Measurements from ENCODE around the gene JAZF1. TPM values are rescaled to one million over a fixed set of nuclear protein-coding genes. Genes with fewer than 3 reads are reported as not detected.

JAZF1 gene
- total RNA-seq, 2 donors from 2014 or later, result 4.0 to 4.9 TPM

- no peak for DNase-seq
- H3K27ac ChIP-seq, result no peak overlapping the region
Measured at GRCh38 chr7:27835376-27835775, 345.2 kb downstream of the JAZF1 start.

GRCh38 chr7:27834179-27834921 lies 346.2 kb downstream of the JAZF1 start:
- H3K36me3 ChIP-seq (replicated peaks in 1 of 2; ENCODE audit: insufficient read depth in 1 of 2, low read depth in 2 of 2), result peaks cover 0 to 5% of the 10 kb centered on the region in 2 donors
- WGBS, 2 donors, result 83 to 86% methylated on average over 7 of the region's 7 CpGs
- no peak for DNase-seq
- H3K27ac ChIP-seq, result no peak overlapping the region
- no peaks in the 10 kb centered on the region for H3K4me1 ChIP-seq
- intact Hi-C loops (cut with DNase I), result no loop called here
- no peak overlapping the region for H3K4me3 ChIP-seq
- no peaks in the 10 kb centered on the region for H3K27me3 ChIP-seq
- TF ChIP-seq CTCF (IDR thresholded peaks at IDR 0.05), result no peak
- no peak for TF ChIP-seq POLR2A (IDR thresholded peaks at IDR 0.05)
- H3K9me3 ChIP-seq, result no peaks in the 10 kb centered on the region
- no peak for ATAC-seq

More at GRCh38 chr7:27835376-27835775, 345.2 kb downstream of the JAZF1 start:
- Histone ChIP-seq H3K4me1 (no peaks in the 10 kb centered on the region), H3K27me3 (no peaks in the 10 kb centered on the region), H3K36me3 (replicated peaks in 1 of 2; ENCODE audit: insufficient read depth in 1 of 2, low read depth in 2 of 2) (peaks cover 0 to 5% of the 10 kb centered on the region in 2 donors), H3K9me3 (no peaks in the 10 kb centered on the region), H3K4me3 (no peak overlapping the region)
- TF ChIP-seq POLR2A (IDR thresholded peaks at IDR 0.05) (no peak), CTCF (IDR thresholded peaks at IDR 0.05) (no peak)
- intact Hi-C loops (cut with DNase I), result no loop called here
- no peak for ATAC-seq
- 66 to 73% methylated on average over 7 of the region's 7 CpGs for WGBS, 2 donors

- intact Hi-C loops (cut with DNase I), result no loop called here
- Histone ChIP-seq H3K27ac (no peak overlapping the region), H3K36me3 (replicated peaks in 1 of 2; ENCODE audit: insufficient read depth in 1 of 2, low read depth in 2 of 2) (peaks cover 0 to 4% of the 10 kb centered on the region in 2 donors), H3K27me3 (no peaks in the 10 kb centered on the region), H3K4me3 (no peak overlapping the region), H3K9me3 (no peaks in the 10 kb centered on the region), H3K4me1 (no peaks in the 10 kb centered on the region)
- no peak for ATAC-seq
- no peak for TF ChIP-seq CTCF (IDR thresholded peaks at IDR 0.05)
- no peak for TF ChIP-seq POLR2A (IDR thresholded peaks at IDR 0.05)
- WGBS, 2 donors, result 90 to 92% methylated on average over 5 of the region's 5 CpGs
- no peak for DNase-seq
Measured at GRCh38 chr7:27826357-27826756, 354.2 kb downstream of the JAZF1 start.

- Histone ChIP-seq H3K27ac (no peak overlapping the region), H3K27me3 (no peaks in the 10 kb centered on the region), H3K36me3 (replicated peaks in 1 of 2; ENCODE audit: insufficient read depth in 1 of 2, low read depth in 2 of 2) (peaks cover 0 to 4% of the 10 kb centered on the region in 2 donors), H3K9me3 (no peaks in the 10 kb centered on the region), H3K4me3 (no peak overlapping the region), H3K4me1 (no peaks in the 10 kb centered on the region)
- intact Hi-C loops (cut with DNase I), result no loop called here
- TF ChIP-seq CTCF (IDR thresholded peaks at IDR 0.05), result no peak
- TF ChIP-seq POLR2A (IDR thresholded peaks at IDR 0.05), result no peak
- 81 to 88% methylated on average over 2 of the region's 2 CpGs for WGBS, 2 donors
- DNase-seq (no peak), ATAC-seq (no peak)
Measured at GRCh38 chr7:27825891-27826290, 354.7 kb downstream of the JAZF1 start.

- H3K27me3 ChIP-seq, result no peaks in the 10 kb centered on the region
- H3K9me3 ChIP-seq, result no peaks in the 10 kb centered on the region
- 67 to 74% methylated on average over 2 of the region's 2 CpGs for WGBS, 2 donors
- no peak for TF ChIP-seq POLR2A (IDR thresholded peaks at IDR 0.05)
- TF ChIP-seq CTCF (IDR thresholded peaks at IDR 0.05), result no peak
- no peaks in the 10 kb centered on the region for H3K4me1 ChIP-seq
- ATAC-seq, result no peak
- H3K36me3 ChIP-seq (replicated peaks in 1 of 2; ENCODE audit: insufficient read depth in 1 of 2, low read depth in 2 of 2), result peaks cover 0 to 10% of the 10 kb centered on the region in 2 donors
- H3K27ac ChIP-seq, result no peak overlapping the region
- intact Hi-C loops (cut with DNase I), result no loop called here
- H3K4me3 ChIP-seq, result no peak overlapping the region
- DNase-seq, result no peak
Measured at GRCh38 chr7:27822245-27822644, 358.4 kb downstream of the JAZF1 start.
